Activated CD8-positive, alpha-beta memory T cell treated with anti-CD3 and anti-CD28 coated beads, Interleukin-2, amount 50 U/mL, for 24 hours (primary cell): ENCODE results near the gene KRTCAP3.
"Not testable (repeated sequence)": the region's sequence is repeated elsewhere in the genome, so short reads cannot be mapped to it uniquely, and the experiment has no call there.

ENCODE experiments used
- DNase-seq: peaks from one replicate; pipeline ENCODE4 v3.0.0-alpha.2; 2020; ENCODE audit errors: extremely low read depth

The KRTCAP3 gene

GRCh38 chr2:27441958-27442919 lies at the start of gene KRTCAP3:
Gene KRTCAP3, plus strand, starts transcription at chr2:27442381. Its CDS starts 32 bp downstream, at chr2:27442413.
- DNase-seq, result no peak

DNA sequence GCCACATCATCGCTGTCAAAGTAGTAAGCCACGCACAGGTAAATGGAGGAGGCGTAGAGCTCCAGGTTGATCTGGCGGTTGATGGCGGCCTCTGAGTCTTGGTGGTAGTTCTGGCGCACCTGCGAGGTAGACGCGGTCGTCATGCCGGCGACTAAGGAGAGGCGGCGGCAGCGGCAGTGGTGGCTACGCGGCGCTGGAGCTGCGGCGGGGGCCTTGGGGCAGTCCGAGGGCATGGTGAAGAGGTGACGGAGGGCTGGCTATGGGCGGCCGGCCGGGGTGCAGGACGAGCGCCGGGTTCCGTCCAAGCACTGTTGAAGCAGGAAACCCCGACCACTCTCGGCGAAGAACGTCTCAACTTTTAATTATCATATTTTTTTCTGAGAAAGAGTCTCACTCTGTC lies 49.0 kb upstream of the KRTCAP3 start:
- no peak for DNase-seq

DNA sequence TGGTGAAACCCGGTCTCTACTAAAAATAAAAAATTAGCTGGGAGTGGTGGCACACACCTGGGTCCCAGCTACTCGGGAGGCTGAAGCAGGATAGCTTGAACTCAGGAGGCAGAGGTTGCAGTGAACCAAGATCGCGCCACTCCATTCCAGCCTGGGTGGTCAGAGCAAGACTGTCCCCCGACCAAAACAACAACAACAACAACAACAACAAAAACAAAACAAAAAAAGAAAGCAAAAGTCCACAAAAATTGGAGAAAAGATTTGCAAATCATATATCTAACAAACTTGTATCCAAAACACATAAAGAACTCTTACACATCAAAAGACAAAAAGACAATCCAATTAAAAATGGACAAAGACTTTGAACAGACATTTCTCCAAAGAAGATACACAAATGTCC lies 43.2 kb upstream of the KRTCAP3 start:
- DNase-seq, result no peak

GRCh38 chr2:27400348-27401135 lies 41.6 kb upstream of the KRTCAP3 start:
- no peak for DNase-seq

GRCh38 chr2:27407798-27408491 lies 34.2 kb upstream of the KRTCAP3 start:
- DNase-seq, result no peak

- DNase-seq, result no peak
These were observed 33.4 kb upstream of the KRTCAP3 start for GRCh38 chr2:27408601-27409320.

DNA sequence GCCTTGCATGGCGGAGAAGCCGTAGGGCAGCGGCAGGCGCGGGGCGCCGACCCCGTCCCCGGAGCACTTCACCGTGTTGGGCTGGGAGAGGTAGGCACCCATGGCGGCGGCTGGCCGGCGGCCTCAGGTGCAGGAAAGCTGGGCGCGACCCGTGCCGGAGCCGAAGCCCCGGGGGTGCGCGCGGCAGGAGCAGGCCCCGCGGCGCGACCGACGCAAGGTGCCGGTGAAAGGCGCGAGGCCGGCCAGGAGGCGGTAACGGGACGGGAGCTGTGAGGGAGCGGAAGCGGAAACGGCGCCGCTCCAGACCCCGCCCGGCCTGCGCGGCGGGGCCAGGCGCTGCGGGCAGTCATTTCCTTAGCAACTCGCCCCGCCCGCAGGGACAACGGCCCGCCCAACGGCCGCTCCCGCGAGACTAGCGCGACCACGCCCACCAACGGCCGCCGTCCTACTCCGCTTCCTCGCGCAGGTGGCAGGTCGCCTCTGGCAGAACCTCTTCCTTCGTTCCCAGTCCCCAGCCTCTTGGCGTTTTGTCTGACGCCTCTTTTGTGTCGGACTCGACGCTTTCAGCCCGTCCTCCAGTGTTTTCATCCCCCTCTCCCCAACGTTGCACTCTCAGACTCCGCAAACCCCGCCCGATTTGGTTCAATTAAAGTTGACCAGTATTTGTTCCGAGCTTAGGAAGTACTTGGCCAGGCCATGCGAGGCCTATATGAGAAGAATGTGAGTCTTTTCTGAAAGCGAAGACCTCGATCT lies 32.7 kb upstream of the KRTCAP3 start, which contains the start of gene PPM1G:
PPM1G (minus strand) TSS at position 271 of the 753 bp plus-strand sequence; CDS start at position 102, 169 bp downstream.
- peak; percentile 87 for DNase-seq

DNA sequence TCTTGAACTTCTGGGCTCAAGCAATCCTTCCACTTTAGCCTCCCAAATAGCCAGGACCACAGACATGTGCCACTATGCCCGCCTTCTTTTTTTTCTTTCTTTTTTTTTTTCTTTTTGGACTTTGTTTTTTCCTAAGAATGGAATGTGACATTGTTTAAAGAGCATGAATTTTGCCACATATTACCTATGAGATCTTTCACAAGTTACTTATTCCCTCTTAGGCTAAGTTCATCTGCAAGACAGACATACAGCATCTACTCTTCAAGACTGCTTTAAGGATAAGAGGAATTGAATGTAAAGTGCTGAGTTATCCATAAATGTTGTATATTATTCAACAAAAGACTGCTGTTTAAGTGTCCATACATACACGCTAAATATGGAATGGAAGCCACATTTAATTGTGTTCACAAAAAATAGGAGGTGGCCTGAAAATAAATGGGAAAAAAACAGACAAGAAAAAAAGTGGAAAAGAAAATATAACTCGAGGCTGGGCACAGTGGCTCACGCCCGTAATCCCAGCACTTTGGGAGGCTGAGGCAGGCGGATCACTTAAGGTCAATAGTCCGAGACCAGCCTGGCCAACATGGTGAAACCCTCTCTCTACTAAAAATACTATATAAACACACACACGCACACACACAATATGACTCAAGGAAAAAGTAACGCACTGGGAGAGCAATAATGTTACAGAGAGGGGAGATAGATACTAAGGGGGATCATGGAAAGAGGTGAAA lies 29.6 kb upstream of the KRTCAP3 start:
- no peak for DNase-seq

DNA sequence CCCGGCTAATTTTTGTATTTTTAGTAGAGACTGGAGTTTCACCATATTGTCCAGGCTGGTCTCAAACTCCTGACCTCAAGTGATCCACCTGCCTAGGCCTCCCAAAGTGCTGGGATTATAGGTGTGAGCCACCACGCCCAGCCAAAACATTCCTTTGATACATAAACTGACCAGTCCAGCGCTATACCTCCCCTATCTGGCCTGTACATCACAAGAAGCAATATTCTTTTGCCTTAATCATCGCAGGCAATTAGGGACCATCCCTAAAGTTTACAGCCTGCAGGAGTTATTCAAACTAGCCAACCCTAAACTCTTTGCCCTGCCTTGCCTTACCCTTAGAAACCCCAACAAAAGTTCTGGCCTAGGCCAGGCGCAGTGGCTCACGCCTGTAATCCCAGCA lies 26.0 kb upstream of the KRTCAP3 start:
- no peak for DNase-seq

GRCh38 chr2:27420996-27421395 lies 21.2 kb upstream of the KRTCAP3 start:
- DNase-seq, result no peak

DNA sequence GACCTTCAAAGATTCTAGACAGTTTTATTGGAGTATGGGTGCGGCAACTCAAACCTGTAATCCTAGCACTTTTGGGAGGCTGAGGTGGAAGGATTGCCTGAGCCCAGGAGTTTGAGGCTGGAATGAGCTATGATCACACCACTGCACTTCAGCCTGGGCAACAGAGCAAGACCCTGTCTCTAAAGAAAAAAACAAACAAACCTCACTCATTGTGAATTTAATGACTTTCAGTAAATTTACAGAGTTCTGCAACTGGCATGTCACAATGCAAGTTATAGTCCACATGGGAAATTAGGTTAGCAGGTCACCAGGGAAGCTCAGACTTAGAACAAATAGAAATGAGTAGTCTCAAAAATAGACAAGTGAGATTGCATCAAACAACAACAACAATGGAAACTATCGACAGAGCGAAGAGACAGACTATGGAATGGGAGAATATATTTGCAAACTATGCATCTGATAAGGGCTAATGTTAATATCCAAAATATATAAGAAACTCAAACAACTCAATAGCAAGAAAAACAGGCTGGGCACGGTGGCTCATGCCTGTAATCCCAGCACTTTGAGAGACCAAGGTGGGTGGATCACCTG lies 20.4 kb upstream of the KRTCAP3 start:
- no peak for DNase-seq

- DNase-seq, result no peak
These were observed 19.2 kb upstream of the KRTCAP3 start for GRCh38 chr2:27422958-27423357.

GRCh38 chr2:27425039-27425438 lies 17.1 kb upstream of the KRTCAP3 start:
- not testable (repeated sequence) for DNase-seq

- no peak for DNase-seq
These were observed 14.3 kb upstream of the KRTCAP3 start for GRCh38 chr2:27427863-27428212.

GRCh38 chr2:27428213-27428977 lies 13.8 kb upstream of the KRTCAP3 start, which contains the start of gene NRBP1:
Gene NRBP1, plus strand, starts transcription at chr2:27428631. Its CDS starts 4,643 bp downstream, at chr2:27433274.
- DNase-seq, result peak; percentile 78

DNA sequence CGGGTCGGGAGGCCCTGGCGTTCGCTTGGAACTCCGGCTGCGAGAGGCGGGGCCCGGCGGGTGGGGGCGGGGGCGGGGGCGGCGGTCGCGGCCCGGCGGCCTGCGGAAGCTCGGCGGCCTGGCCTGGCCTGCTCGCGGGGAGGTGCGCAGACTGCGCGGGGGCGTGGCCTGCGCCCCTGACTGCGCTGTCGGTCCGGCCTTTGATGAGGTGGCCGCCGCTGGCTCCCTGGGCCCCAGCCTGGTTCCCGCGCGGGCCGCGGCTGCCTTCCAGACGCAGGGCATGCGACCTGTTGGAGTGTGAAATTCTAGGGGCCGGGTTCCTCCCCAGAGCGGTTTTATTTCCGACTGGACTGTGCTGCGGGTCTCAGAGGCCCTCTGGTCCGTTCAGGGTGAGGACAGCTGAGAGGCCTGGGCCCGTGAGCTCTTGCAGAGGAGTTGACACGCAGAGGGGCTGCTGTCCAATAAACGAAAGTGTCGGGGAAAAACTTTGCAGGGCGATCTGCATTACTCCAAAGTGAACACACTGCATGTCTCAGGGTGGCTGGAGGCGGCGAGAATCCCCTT lies 13.1 kb upstream of the KRTCAP3 start:
- no peak for DNase-seq

GRCh38 chr2:27431395-27431794 lies 10.8 kb upstream of the KRTCAP3 start:
- no peak for DNase-seq

- DNase-seq, result no peak
These were observed 6.6 kb upstream of the KRTCAP3 start for GRCh38 chr2:27435628-27436027.
